Kidney (tissue), 14 donors: Measurements from ENCODE around the gene SBF2. TPM values are rescaled to one million over a fixed set of nuclear protein-coding genes. Genes with fewer than 3 reads are reported as not detected.

Source experiments
- DNase-seq, 5 donors: peaks; one replicate each; pipeline ENCODE4 v3.0.0-alpha.2; 2013 to 2020
- FAIRE-seq: peaks from 2 replicates; lab custom pipeline; 2012; peaks lifted over from hg19 to GRCh38; lab: Jason Lieb, UNC
- H3K27ac ChIP-seq, 2 donors: one replicate each; pipeline ENCODE4 v1.7.0; 2013; ENCODE audit warnings: low read depth in 2 of 2, low read length in 2 of 2, inconsistent platforms in 1 of 2
- H3K27me3 ChIP-seq: one replicate; pipeline ENCODE4 v1.7.1; 2013; ENCODE audit warnings: low read length, inconsistent platforms; ENCODE audit not compliant: control insufficient read depth, insufficient read depth
- H3K36me3 ChIP-seq, 3 donors: one replicate each; pipeline versions ENCODE4 v1.7.0 to v1.7.1; 2013; ENCODE audit warnings: low read length in 3 of 3, control low read depth in 1 of 3, inconsistent platforms in 1 of 3; ENCODE audit not compliant: insufficient read depth in 3 of 3, control insufficient read depth in 2 of 3
- H3K4me1 ChIP-seq, 3 donors: one replicate each; pipeline versions ENCODE4 v1.7.0 to v1.7.1; 2013; ENCODE audit warnings: low read length in 3 of 3, inconsistent platforms in 1 of 3, low read depth in 1 of 3; ENCODE audit not compliant: control insufficient read depth in 2 of 3, insufficient read depth in 2 of 3
- H3K4me3 ChIP-seq, 3 donors: one replicate each; pipeline versions ENCODE4 v1.7.0 to v1.8.1; 2013; ENCODE audit warnings: low read length in 3 of 3, control low read depth in 1 of 3, inconsistent platforms in 1 of 3
- H3K9ac ChIP-seq, 3 donors: one replicate each; pipeline versions ENCODE4 v1.7.0 to v1.7.1; 2013; ENCODE audit warnings: low read length in 3 of 3, control low read depth in 1 of 3, inconsistent platforms in 1 of 3
- H3K9me3 ChIP-seq, 3 donors: one replicate each; pipeline versions ENCODE4 v1.7.0 to v1.7.1; 2013; ENCODE audit warnings: low read length in 3 of 3, control low read depth in 1 of 3, inconsistent platforms in 1 of 3; ENCODE audit not compliant: control insufficient read depth in 2 of 3, insufficient read depth in 1 of 3
- CTCF ChIP-seq: IDR thresholded peaks from 3 replicates; pipeline ENCODE4 v1.5.1; 2012; ENCODE audit warnings: mild to moderate bottlenecking, moderate library complexity, borderline replicate concordance; ENCODE audit not compliant: insufficient read depth; ENCODE audit errors: extremely low read depth
- intact Hi-C: fragments of 100-400 bp; cut with DNase I; formaldehyde crosslinking; loops from one replicate; pipeline ENCODE4 v1.11.1; 2022
- polyA plus RNA-seq: library from polyadenylated mRNA; stranded (reverse); fragments of 350-450 nt; fragmentation: Illumina TruSeq; extraction: RNeasy Lipid Tissue Mini Kit (QIAGEN cat#74804); gene quantifications from one replicate; pipeline ENCODE4 v1.2.3, GENCODE V29; 2014; ENCODE audit warnings: low read depth, low replicate concordance; ENCODE audit not compliant: insufficient read depth
- total RNA-seq: library from RNA; stranded (reverse); fragmentation: NEBNext Ultra II Directional; extraction: Animal tissue kit (Norgen Biotek cat#: 25700); gene quantifications from one replicate; pipeline ENCODE4 v1.2.1, GENCODE V29; 2021
- donor health status: control.
- donor health status: control.
- donor health status: control.
- donor health status: control.
- donor health status: control.
- donor health status: DM: yes; HTN: yes; CAD: no.
- donor health status: Normal renal cell carcinoma (clear cell type).

The SBF2 gene
- total and polyA plus RNA-seq, 2 donors from 2014 or later, result 13.1 to 55.4 TPM

DNA sequence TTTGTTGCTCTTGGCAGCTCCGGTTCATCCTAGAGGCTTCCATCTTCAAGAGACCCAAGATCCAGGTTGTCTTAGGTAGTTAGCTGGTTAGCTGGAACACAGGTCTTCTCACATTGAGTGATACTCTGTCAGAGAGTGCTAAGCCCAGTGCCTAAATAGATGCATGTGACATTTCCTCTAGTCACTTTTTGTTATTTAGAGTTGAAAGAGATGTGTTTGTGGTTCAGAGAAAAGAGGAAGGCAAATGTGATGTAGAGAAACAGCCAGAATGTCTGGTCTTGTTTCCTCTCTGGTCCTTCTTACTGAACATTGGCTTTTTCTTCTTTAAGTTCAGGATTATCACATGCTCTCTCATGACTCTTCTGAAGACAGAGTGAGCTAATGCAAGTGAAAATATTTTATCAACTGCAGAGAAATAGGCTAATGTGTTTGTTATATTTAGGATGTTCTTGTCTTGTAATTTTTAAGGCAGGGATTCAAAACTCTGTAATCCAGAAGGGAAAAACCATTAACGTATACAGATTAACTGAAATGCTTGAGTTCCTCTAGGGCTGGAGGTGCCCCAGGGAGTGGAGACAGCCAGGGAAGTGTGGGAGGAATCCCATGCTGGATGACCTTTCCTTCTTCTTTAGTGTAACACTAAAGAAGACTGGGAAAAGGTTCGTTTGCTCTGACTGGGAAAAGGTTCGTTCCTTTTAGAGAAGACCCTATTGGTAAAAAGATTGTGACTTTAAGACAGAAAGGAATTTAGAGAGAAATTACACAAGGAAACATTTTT is 554.7 kb downstream of the SBF2 start:
- intact Hi-C loops, result no loop called here
- peaks cover 3 to 24% (median 9%) of the 10 kb centered on the region in 3 donors for H3K36me3 ChIP-seq
- no peak for FAIRE-seq
- H3K4me1 ChIP-seq, result no peaks in the 10 kb centered on the region
- H3K27ac ChIP-seq, result no peak overlapping the region
- no peak for TF ChIP-seq CTCF
- H3K4me3 ChIP-seq, result no peak overlapping the region
- H3K27me3 ChIP-seq, result no peaks in the 10 kb centered on the region
- no peaks in the 10 kb centered on the region for H3K9me3 ChIP-seq
- no peak overlapping the region for H3K9ac ChIP-seq
- no peak for DNase-seq

GRCh38 chr11:9738707-9739106 is 555.3 kb downstream of the SBF2 start:
- Histone ChIP-seq H3K4me3 (no peak overlapping the region), H3K9me3 (no peaks in the 10 kb centered on the region), H3K4me1 (no peaks in the 10 kb centered on the region), H3K36me3 (peaks cover 3 to 24% (median 9%) of the 10 kb centered on the region in 3 donors), H3K27me3 (no peaks in the 10 kb centered on the region), H3K9ac (no peak overlapping the region), H3K27ac (no peak overlapping the region)
- TF ChIP-seq CTCF, result no peak
- FAIRE-seq, result no peak
- no peak for DNase-seq
- intact Hi-C loops, result no loop called here

DNA sequence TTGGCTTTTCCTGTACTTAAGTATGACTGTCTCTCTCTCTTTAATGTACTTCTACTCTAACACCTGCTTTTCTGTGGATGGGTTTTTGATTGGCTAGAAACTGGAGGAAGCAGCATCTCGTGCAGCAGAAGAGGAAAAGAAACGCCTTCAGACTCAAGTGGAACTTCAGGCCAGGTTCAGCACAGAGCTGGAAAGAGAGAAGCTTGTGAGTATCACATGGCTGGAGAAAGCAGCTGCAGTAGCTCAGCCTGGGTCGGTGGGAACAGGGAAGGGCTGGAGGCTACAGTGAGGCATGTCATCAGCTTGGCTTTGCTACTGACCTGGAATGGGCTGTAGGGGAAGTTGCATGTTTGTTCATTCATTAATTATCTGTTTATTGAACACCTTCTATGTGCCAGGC is 555.9 kb downstream of the SBF2 start:
- DNase-seq (peak in 1 of 5 donors; percentile 57), FAIRE-seq (no peak)
- TF ChIP-seq CTCF, result no peak
- intact Hi-C loops, result no loop called here
- peaks cover 3 to 26% (median 12%) of the 10 kb centered on the region in 3 donors for H3K36me3 ChIP-seq
- no peaks in the 10 kb centered on the region for H3K4me1 ChIP-seq
- peak overlapping the region in 1 of 2 donors; percentile 6 for H3K27ac ChIP-seq
- no peak overlapping the region for H3K4me3 ChIP-seq
- no peaks in the 10 kb centered on the region for H3K27me3 ChIP-seq
- H3K9me3 ChIP-seq, result no peaks in the 10 kb centered on the region
- H3K9ac ChIP-seq, result no peak overlapping the region

- Histone ChIP-seq H3K9ac (no peak overlapping the region), H3K36me3 (peaks cover 6 to 34% (median 15%) of the 10 kb centered on the region in 3 donors), H3K4me1 (no peaks in the 10 kb centered on the region), H3K9me3 (no peaks in the 10 kb centered on the region), H3K27me3 (no peaks in the 10 kb centered on the region), H3K27ac (no peak overlapping the region), H3K4me3 (no peak overlapping the region)
- no peak for TF ChIP-seq CTCF
- DNase-seq, result no peak
- FAIRE-seq, result no peak
- intact Hi-C loops, result no loop called here
These were observed 557.7 kb downstream of the SBF2 start for GRCh38 chr11:9736365-9736764.
